ENCODE results near the gene PTPRN2.

Gene PTPRN2

DNA sequence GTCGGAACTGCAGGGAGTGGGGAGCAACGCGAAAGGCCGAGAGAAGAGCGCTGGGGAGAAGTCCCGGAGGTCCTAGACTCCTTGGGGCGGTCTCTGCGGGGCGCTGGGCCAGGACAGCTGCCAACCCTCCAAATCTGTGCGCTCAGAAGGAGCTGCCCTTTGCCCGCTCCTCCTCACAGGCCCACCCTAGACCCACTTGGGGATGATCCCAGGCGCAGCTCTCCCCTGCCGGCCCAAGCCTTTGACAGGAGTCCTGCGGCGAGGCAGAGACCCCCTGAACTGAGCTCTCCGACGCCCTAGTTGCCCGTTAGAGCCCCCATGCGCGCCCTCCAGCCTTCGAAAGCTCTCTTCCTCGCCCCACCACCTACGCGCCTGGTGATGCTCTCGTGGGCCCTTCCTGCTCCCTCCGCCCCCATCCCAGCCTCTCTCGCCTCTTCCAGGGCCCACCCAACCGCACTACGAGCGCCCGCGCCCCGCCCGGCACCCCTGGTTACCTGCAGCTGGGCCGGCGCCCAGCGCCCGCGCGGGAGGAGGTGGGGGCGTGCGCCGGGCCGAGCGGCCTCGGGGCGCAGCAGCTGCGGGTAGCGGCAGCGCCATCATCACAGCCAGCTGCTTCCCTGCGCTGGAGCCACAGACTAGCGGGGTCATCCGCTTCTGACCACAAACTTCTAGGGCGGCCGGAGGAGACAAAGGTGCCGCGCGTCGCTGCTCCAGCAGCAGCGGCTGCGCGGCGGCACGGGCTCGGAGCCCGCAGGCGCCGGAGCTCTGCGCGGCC, 897.4 kb downstream of the PTPRN2 start:
- no peak for DNase-seq

GRCh38 chr7:157689269-157690057, 898.2 kb downstream of the PTPRN2 start:
- DNase-seq: no peak

DNA sequence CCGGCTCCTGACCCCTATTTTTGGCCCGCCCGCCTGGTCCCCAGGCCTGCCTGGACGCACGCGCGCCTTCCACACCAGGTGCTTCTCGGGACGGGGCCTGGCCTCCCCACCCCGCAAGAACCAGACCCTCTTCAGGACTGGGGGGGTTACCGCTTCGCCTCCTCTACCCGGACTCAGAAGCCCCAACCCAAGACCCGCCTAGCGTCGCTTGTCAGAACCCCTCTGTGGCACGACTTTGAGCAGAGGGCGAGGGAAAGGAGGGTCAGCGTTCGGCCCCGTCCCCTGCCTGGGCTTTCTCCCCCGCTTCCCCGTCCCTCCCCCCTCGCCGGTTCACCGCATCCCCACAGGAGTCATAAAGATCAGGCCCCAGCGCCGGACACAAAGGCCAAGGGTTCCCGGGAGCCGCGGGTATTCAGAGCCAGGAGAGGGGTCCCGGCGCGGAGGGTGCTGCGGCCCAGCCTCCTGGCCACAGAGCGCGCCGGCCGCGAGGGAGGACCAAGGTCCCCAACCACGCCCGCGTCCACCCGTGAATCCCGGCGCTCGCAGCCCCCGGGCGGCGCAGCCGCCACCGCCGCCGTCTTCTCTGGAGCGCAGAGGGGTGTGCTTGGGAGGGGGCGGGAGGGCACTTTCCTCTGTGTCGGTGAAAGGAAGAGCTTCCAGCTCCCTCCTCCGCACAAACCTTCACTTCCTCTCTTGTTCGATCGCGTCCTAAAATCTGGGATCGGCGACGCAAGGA, 898.9 kb downstream of the PTPRN2 start:
- DNase-seq: no peak

DNA sequence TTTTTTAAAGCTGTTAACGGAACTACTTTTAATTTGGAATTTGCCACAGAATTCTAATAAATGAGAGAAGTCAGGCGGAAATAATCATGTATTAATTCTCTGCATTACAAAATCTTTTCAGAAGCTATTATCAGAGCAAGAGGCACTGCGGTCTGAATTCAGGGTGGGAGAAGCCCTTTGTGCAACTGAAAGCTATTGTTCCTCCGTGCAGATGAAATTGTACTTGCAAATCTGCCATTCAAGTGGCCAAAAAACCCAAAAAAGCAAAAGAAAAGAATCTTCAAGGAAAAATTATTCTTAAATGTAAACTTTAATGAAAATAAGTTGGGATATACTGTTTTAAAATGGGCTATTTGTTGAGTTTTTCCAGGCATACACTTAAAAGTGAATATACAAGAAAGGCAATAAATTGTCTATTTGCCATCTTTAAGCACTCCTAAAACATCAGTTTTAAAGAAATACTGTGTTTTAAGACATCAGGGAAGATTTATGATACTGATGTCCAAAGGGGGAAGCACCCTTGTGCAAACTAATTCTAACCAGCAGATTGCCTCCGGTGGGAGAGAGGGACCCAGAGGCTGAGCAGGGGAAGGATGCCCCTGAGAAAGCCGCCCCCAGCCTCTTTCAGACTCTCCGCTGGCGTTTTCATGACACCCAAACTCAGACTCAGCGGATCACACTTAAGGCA, 899.6 kb downstream of the PTPRN2 start:
- DNase-seq: no peak

DNA sequence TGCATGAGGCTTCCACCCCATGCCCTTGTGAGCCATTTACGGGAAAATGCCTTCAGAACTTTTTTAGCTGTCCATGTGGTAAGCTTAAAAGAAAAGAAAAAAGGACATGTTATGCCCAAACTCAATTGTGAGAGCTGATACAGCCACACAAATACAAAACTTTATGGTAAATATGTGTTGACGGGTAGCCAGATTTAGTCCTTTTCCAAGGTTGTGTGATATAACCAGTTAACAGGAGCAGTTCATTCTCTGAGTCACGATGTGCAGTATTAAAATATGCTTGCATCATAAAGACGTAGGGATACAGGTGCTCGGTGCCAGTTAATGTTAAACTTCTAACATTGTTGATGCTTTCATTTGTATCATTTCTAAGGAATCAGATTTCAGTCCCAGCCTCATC, 900.5 kb downstream of the PTPRN2 start:
- DNase-seq: no peak

- no peak for DNase-seq
Observed at GRCh38 chr7:157686285-157686894, 901.2 kb downstream of the PTPRN2 start.

- no peak for DNase-seq
Observed at GRCh38 chr7:157685430-157686284, 902.0 kb downstream of the PTPRN2 start.

DNA sequence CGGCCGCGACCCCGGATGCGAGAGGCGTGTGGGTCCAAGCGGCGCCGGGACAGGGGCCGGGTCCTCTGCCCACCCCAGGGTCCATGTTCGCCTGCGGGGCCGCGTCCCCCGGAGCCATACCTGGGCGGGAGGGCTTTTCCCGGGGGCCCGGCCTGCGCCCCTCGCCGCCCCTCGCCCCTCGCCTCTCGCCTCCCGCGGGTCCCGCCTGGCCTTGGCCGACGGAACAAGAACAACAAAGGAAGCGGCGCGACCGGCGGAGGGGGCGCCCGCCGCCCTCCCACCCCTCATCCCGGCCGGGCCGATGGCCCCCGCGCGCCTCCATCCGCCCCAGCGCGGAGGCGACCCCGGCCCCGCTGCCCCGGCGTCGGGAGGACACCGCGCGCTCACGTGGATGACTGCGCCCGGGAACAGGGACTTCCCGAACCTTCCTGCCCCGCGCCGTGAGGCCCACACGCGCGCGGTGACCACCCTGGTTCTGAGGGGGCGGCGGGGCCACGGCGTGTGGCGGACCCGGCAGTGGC, 902.7 kb downstream of the PTPRN2 start:
- no peak for DNase-seq

- DNase-seq: no peak
Observed at GRCh38 chr7:157684157-157684908, 903.3 kb downstream of the PTPRN2 start.

DNA sequence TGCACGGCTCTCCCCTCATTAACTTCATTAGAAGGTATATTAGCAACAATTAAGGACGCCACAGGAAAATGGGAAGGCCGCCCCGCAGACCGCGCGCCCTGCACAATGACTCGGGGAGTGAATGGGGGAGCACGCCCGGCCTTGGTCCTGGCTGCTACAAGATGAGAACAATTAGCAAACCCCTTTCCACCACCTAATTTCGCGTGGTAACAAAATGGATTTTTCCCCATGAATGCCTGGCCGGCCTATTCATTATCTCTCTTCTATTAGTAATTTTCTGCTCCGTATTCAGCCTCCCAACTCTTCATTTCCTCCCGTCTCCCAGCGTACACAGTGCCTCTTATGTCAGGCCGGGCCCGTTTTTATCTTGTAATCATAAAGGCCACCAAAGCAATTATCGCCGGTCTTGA, 903.9 kb downstream of the PTPRN2 start:
- no peak for DNase-seq

- DNase-seq: no peak
Observed at GRCh38 chr7:157682946-157683746, 904.5 kb downstream of the PTPRN2 start.

- DNase-seq: no peak
Observed at GRCh38 chr7:157682064-157682945, 905.3 kb downstream of the PTPRN2 start.

- no peak for DNase-seq
Observed at GRCh38 chr7:157679607-157680006, 908.0 kb downstream of the PTPRN2 start.

DNA sequence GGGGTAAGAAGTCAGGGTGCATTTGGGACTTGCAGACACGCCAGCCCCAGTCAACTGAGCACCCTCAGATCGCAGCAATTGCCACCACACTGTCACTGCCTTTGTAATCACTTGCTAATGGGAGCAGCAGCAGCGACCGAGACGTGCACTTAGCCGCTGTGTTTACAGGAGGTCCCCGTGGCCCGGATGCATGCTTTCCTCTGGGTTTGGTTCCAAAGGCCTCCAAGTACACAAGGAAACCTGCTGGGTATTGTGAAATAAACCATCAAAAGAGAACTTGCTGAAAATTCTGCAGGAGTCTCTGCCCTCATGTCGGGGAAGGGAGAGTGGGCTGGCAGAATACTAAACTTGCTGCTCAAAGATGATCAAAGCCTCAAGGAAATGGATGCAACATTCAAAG, 909.1 kb downstream of the PTPRN2 start:
- no peak for DNase-seq

GRCh38 chr7:157676456-157677255, 911.0 kb downstream of the PTPRN2 start:
- no peak for DNase-seq

- DNase-seq: no peak
Observed at GRCh38 chr7:157676001-157676400, 911.6 kb downstream of the PTPRN2 start.

DNA sequence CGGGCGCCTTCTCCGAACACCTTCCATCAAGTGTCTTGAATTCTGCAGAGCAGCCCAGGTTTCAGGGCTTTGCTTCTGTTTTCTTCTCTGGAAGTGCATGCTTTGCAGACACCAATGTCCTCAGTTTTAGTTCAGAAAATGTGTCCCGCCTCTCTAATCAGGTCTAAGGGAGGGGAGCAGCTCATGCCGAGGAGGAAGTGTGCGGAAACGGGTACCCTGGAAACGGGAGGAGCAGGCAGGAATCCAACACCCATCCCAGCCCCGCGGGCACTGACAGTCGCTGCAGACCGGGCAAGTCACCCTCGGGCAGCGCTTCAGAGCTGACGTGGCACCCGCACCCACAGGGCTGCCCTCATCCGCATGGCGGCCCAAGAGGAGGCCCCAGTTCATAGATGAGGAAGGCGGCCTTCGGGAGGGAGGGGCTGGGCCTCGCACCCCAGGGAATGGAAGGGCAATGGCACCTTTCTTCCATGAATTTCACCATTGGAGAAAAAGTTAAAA, 912.1 kb downstream of the PTPRN2 start:
- DNase-seq: no peak
